Sigmoid colon (tissue), 7 donors: ENCODE data around the gene UNC119. TPM values are rescaled to one million over a fixed set of nuclear protein-coding genes. Genes with fewer than 3 reads are reported as not detected.

ENCODE experiments used
- DNase-seq: peaks from one replicate; pipeline ENCODE4 v3.0.0-alpha.2; 2019
- H3K27ac ChIP-seq, 4 donors: fragments of 200-600 bp; sonication (generic); one replicate each; pipeline ENCODE4 v1.5.1; 2016 to 2019; ENCODE audit warnings: mild to moderate bottlenecking in 1 of 4
- H3K27me3 ChIP-seq, 3 donors: fragments of 200-600 bp; sonication (generic); one replicate each; pipeline ENCODE4 v1.5.1; 2019; ENCODE audit warnings: mild to moderate bottlenecking in 1 of 3
- H3K36me3 ChIP-seq, 4 donors: fragments of 200-600 bp; sonication (generic); one replicate each; pipeline ENCODE4 v1.5.1; 2016 to 2019
- H3K4me1 ChIP-seq, 4 donors: fragments of 200-600 bp; sonication (generic); one replicate each; pipeline ENCODE4 v1.5.1; 2017 to 2019
- H3K4me3 ChIP-seq, 4 donors: fragments of 200-600 bp; sonication (generic); one replicate each; pipeline ENCODE4 v1.5.1; 2017 to 2019; ENCODE audit warnings: mild to moderate bottlenecking in 2 of 4, moderate library complexity in 1 of 4
- H3K9me3 ChIP-seq, 4 donors: fragments of 200-600 bp in 3 of 4; sonication (generic) in 3 of 4; one replicate each; pipeline versions ENCODE4 v1.5.1 to v1.6.1; 2013 to 2019
- CTCF ChIP-seq, 4 experiments: fragments of 450-650 bp in 3 of 4; fragments of 200-600 bp in 1 of 4; IDR thresholded peaks; one replicate each; pipeline ENCODE4 v1.5.1; 2016 to 2019; ENCODE audit warnings: antibody characterized with exemption in 4 of 4, mild to moderate bottlenecking in 3 of 4, moderate library complexity in 2 of 4
- EP300 ChIP-seq, 4 donors: sonication (generic); formaldehyde crosslinking; IDR thresholded peaks; one replicate each; pipeline ENCODE4 v1.6.1; 2017; ENCODE audit warnings: antibody characterized with exemption in 4 of 4
- POLR2A ChIP-seq, 2 donors: fragments of 450-650 bp; IDR thresholded peaks; one replicate each; pipeline ENCODE4 v1.6.1; 2016; ENCODE audit warnings: antibody characterized with exemption in 2 of 2, mild to moderate bottlenecking in 2 of 2, moderate library complexity in 2 of 2
- POLR2AphosphoS5 ChIP-seq, 4 donors: sonication (generic); formaldehyde crosslinking; IDR thresholded peaks; one replicate each; pipeline ENCODE4 v1.6.1; 2017; ENCODE audit warnings: antibody characterized with exemption in 4 of 4
- WGBS, 2 donors: extraction: QIAGEN DNeasy Blood & Tissue Kit; methylation state at CpG; one replicate each; pipeline ENCODE4 v1.1.7; 2013; 5-methylcytosine and 5-hydroxymethylcytosine counted together
- intact Hi-C: fragments of 100-400 bp; cut with DNase I; formaldehyde crosslinking; loops from one replicate; pipeline ENCODE4 v1.15.1; 2023
- polyA plus RNA-seq, 3 donors: library from polyadenylated mRNA; stranded (reverse); fragments of 200-250 nt; gene quantifications; one replicate each; pipeline ENCODE4 v1.2.3, GENCODE V29; 2013
- total RNA-seq, 4 donors: library from RNA; depleted of rRNA; stranded (reverse); fragments of >200 nt; gene quantifications; one replicate each; pipeline ENCODE4 v1.1.0, GENCODE V29; 2016
- donor health status: healthy with polysubstance abuse.
- donor health status: Bipolar disorder and iron deficiency.
- donor health status: healthy.

The UNC119 gene
- total and polyA plus RNA-seq, 7 donors: 20.7 to 35.8 (median 24.3) TPM

- no peaks in the 10 kb centered on the region for H3K27me3 ChIP-seq
- H3K4me1 ChIP-seq: peaks cover 0 to 24% (median 20%) of the 10 kb centered on the region in 4 donors
- peak; percentile 73 for DNase-seq
- peak overlapping the region; percentile 94 to 98 (median 96) for H3K4me3 ChIP-seq
- H3K9me3 ChIP-seq: no peaks in the 10 kb centered on the region
- H3K27ac ChIP-seq: peak overlapping the region; percentile 72 to 85 (median 83)
- TF ChIP-seq EP300 (IDR thresholded peaks at IDR 0.05) (no peak), POLR2A (IDR thresholded peaks at IDR 0.05) (no peak), CTCF (IDR thresholded peaks at IDR 0.05) (no peak), POLR2AphosphoS5 (IDR thresholded peaks at IDR 0.05) (no peak)
- WGBS, 2 donors: 1% methylated on average over 39 of the region's 39 CpGs
- H3K36me3 ChIP-seq: peaks cover 0 to 12% (median 0%) of the 10 kb centered on the region in 4 donors
- intact Hi-C loops: loop anchor here (2.0 kb wide), 1 partner anchor 28 kb away; the partner anchor contains the start of gene SPAG5
Measured at GRCh38 chr17:28570716-28571360, 18.4 kb upstream of the UNC119 start.

GRCh38 chr17:28569446-28569845 lies 17.0 kb upstream of the UNC119 start:
- H3K36me3 ChIP-seq: peaks cover 0 to 15% (median 0%) of the 10 kb centered on the region in 4 donors
- 94 to 97% methylated on average over 1 of the region's 1 CpG for WGBS, 2 donors
- no peaks in the 10 kb centered on the region for H3K9me3 ChIP-seq
- H3K27ac ChIP-seq: no peak overlapping the region
- H3K4me3 ChIP-seq: no peak overlapping the region
- H3K4me1 ChIP-seq: peaks cover 0 to 24% (median 20%) of the 10 kb centered on the region in 4 donors
- no peaks in the 10 kb centered on the region for H3K27me3 ChIP-seq
- intact Hi-C loops: no loop called here
- TF ChIP-seq EP300 (IDR thresholded peaks at IDR 0.05) (no peak), POLR2AphosphoS5 (IDR thresholded peaks at IDR 0.05) (no peak), POLR2A (IDR thresholded peaks at IDR 0.05) (no peak), CTCF (IDR thresholded peaks at IDR 0.05) (no peak)
- peak; percentile 14 for DNase-seq

- 74 to 89% methylated on average over 3 of the region's 3 CpGs for WGBS, 2 donors
- DNase-seq: no peak
- no peak overlapping the region for H3K4me3 ChIP-seq
- H3K27me3 ChIP-seq: no peaks in the 10 kb centered on the region
- no peaks in the 10 kb centered on the region for H3K9me3 ChIP-seq
- H3K4me1 ChIP-seq: peaks cover 0 to 31% (median 19%) of the 10 kb centered on the region in 4 donors
- TF ChIP-seq CTCF (IDR thresholded peaks at IDR 0.05) (no peak), POLR2A (IDR thresholded peaks at IDR 0.05) (no peak), EP300 (IDR thresholded peaks at IDR 0.05) (no peak), POLR2AphosphoS5 (IDR thresholded peaks at IDR 0.05) (no peak)
- H3K36me3 ChIP-seq: peaks cover 5 to 31% (median 12%) of the 10 kb centered on the region in 4 donors
- H3K27ac ChIP-seq: no peak overlapping the region
- intact Hi-C loops: no loop called here
Measured at GRCh38 chr17:28567604-28568003, 15.2 kb upstream of the UNC119 start.

GRCh38 chr17:28563475-28563874 lies 11.1 kb upstream of the UNC119 start:
- intact Hi-C loops: no loop called here
- Histone ChIP-seq H3K4me3 (no peak overlapping the region), H3K27ac (no peak overlapping the region), H3K4me1 (peaks cover 0 to 7% (median 0%) of the 10 kb centered on the region in 4 donors), H3K9me3 (no peaks in the 10 kb centered on the region), H3K27me3 (no peaks in the 10 kb centered on the region), H3K36me3 (peaks cover 17 to 71% (median 28%) of the 10 kb centered on the region in 4 donors)
- no peak for DNase-seq
- whole genome bisulfite sequencing, 2 donors: 96 to 97% methylated on average over 3 of the region's 3 CpGs
- no peak for TF ChIP-seq POLR2AphosphoS5 (IDR thresholded peaks at IDR 0.05)
- TF ChIP-seq CTCF (IDR thresholded peaks at IDR 0.05): no peak
- TF ChIP-seq EP300 (IDR thresholded peaks at IDR 0.05): no peak
- no peak for TF ChIP-seq POLR2A (IDR thresholded peaks at IDR 0.05)
